GM10847 (cell line): ENCODE data around the gene PTTG1IP2.

Experiments used
- POLR2A ChIP-seq: IDR thresholded peaks from 2 replicates; pipeline ENCODE4 v1.6.1; 2011; ENCODE audit not compliant: insufficient read length; ENCODE audit errors: extremely low read depth

The PTTG1IP2 gene

DNA sequence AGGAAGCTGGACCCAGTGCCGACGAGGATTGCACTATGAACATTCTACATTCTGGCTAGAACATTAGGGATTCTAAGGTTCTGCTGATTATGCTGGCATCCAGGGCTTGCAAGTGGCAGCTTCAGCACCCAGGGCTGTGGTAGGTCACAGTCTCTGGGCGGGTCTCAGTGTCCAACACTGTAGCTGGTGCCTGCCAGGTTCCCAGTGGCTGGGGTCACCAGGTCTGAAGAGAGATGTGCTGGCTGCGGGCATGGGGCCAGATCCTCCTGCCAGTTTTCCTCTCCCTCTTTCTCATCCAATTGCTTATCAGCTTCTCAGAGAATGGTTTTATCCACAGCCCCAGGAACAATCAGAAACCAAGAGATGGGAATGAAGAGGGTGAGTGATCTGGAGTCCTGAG lies at the start of gene PTTG1IP2:
TSS of gene PTTG1IP2 (plus strand) at position 86 of the 400 bp plus-strand sequence. CDS start at position 234, 148 bp downstream.
- no peak for TF ChIP-seq POLR2A

DNA sequence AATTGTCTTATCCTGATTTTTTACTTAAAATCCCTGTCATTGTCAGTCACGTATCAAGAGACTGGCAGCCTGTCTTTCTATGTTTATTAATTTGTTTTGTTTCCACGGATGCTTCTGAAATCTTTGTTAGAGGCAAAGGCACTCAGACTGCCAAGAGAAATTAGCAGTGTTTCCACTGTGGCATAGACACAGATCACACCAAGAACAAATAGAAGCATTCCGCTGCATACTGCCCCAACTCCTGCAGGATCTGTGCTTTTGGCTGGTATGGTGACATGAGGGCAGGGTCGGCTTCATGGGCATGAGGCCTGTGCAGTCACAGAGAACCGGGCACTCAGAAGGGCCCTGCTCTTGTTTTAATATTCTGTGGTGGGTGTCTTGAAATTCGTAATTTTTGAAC lies 47.8 kb upstream of the PTTG1IP2 start:
- TF ChIP-seq POLR2A: no peak

DNA sequence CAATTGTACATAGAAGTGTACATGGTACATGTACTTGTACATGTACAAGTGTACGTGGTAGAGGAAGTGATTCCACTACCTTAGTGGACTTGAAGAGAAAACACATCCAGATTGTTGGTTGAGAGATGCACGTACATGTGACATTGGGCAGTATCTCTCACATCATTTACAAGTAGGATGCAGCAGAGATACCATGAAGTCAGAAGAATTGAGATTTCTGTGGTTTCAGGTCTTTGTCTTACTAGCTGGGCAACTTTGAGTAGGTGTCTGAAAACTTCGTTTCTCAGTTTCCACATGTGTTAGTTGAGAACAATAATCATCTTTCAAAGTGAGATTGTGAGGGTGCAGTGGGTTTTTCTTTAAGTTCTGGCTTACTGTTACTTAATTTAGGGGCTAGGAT lies 44.7 kb upstream of the PTTG1IP2 start:
- no peak for TF ChIP-seq POLR2A

DNA sequence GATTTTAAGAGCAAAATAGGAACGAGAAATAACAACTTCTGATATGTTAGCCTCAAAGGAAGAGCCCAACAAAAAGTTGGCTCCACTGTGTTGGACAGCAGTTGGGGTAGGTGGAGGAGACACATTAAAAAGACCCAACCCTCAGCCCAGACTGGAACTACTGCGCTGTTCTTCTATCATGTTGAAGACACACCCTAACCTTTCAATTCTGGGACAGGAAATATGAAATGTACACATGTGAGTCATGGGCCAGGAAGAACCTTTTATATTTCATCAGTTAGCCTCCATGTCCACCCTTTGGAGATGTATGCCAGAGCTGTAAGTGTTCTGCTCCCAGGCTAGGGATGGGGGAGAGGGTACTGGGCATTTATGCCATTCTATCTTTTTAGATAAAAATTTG lies 44.1 kb upstream of the PTTG1IP2 start:
- no peak for TF ChIP-seq POLR2A

DNA sequence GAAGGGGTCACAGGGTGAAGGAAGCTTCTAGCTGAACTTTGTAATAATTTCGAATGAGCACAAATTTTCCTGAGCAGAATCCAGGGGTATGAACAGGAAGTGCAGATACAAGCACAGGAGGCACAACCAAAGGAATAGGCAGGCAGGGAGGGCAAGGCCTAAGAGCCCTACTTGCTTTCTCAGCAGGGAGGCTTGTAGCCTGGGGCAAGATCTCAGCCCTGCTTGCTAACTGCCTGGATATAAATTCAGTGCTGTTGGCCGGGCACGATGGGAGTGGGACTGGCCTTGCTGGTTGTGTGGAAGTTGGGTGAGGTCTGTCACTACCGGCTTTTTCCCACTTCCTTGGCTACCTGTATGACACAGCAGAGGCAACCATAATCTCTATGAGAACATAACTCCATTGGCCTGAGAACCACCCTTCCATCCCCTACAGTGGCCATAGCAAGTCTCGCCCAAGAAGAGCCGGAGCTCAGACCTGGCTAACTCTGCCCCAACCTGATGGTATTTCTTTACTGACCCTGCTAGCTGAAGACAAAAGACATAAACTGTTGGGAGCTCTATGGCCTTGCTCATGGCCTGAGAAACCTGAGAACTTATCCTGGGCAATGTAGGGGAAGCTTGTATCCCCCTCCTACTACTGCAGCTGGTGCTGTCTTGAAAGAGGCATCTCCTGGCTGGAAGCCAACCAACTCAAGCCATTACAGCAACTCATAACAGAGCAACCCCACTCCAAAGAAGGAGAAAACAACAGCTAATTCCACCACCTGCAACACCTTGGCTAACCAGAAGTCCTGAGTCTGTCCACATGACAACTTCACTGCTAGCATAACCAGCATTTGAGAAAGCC lies 38.6 kb upstream of the PTTG1IP2 start:
- TF ChIP-seq POLR2A: no peak

DNA sequence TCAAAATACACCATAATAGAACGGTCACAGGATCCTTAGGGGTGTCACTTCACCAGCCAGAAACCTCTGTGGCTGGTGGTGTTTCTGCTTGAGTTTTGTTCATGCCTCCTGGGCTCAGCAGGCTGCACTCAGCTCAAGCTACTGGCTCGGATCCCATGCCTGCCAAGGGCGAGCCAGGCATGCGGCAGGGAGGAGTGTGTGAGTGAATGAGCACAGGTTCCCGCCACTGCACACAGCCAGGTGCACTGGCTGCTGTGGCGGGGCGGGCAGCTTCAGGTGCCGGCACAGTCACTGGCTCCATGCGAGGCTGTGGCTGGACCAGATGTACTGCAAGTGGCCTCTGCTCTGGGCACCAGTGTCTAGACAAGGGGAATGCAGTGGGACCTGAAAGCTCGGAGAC lies 36.7 kb upstream of the PTTG1IP2 start:
- TF ChIP-seq POLR2A: no peak

DNA sequence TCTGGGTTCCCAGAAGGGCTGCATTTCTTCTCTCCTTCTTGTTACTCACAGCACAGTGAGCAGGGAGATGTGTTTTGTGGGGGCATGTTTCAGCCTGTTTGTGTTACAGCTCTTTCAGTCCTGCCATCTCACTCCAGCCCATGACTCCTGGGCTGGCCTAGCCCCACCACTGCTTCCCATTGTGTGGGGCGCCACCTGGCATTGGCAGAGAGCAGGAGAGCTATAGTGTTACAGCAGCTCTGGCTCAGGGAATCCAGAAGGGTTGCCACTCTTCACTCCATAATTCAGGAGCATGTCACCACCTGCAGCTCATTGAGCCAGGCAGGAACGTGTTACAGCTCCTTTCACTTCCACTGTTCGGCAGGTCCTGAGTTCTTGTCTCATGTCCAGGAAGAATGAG lies 36.2 kb upstream of the PTTG1IP2 start:
- no peak for TF ChIP-seq POLR2A

DNA sequence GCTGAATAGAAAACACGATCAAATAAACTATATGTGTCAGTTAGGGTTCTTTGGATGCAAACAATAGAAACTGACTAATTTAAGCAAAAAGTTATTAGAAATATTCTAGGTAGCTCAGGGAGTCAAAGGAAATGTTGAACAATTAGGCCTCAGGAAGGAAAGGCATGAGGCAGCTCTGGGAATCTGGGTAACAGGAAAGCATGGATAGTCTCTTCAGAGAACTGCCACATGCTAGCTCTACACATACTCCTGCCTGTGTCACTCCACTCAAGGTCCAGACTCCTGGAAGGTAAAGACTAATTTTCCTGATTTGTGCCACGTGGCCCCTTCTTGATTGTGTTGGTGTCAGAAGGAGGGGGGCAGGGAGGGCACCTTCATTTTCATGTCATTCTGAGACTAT lies 23.8 kb upstream of the PTTG1IP2 start:
- no peak for TF ChIP-seq POLR2A

DNA sequence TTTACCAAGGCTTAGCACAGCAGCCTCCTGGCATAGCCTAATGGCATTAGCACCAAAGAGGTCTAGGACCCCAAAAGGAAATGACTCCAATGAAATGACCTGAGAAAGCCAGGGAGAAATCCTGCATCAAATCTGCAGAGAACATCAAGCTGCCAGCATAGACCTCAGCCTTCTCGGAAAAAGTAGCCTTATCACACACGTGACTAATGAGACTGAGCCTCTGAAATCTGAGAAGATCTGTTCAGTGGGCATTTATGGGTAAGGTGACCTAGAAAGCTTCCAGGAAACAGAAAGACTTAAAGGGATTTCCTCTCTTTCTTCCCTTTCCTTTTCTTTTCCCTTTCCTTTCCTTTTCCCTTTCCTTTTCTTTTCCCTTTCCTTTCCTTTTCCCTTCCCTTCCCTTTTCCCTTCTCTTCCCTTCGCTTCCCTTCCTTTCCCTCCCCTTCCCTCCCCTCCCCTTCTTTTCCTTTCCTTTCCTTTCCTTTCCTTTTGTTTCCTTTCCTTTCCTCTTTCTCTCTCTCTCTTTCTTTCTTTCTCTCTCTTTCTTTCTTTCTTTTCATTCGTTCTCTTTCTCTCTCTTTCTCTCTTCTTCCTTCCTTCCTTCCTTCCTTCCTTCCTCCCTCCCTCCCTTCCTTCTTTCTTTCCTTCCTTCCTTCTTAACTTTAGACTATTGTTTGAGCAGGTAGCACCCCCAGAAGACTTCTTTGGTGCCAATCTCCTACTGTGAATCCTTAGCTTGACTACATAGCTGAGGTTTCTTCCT lies 23.1 kb upstream of the PTTG1IP2 start:
- no peak for TF ChIP-seq POLR2A

DNA sequence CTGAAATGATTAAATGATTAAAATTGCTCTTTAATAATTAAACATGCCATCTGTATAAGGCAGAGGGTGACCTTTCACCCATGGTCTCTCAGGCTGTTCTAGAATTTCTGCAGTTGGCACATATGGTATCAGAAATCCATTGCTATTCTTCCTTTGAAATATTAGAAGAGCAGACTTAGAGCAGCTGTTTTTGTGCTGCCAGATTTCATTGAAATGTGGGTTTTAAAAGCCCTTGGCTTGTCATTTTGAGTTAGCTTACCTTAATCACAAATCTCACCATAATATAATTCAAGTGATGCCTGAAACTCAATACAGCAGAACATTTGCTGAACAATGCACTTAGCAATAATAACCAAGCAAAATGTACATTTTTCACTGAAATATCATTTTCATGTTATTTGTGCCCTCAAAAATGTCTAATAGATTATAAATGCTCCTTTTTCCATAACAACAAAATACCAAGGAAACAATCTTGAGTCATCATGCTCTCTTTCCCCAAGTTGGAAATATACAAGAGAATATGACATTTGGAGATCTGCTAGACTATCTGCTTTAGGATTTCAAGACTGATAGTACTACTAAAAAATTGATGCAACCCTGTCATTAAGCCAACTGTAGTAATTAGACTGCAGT lies 16.1 kb upstream of the PTTG1IP2 start:
- no peak for TF ChIP-seq POLR2A

DNA sequence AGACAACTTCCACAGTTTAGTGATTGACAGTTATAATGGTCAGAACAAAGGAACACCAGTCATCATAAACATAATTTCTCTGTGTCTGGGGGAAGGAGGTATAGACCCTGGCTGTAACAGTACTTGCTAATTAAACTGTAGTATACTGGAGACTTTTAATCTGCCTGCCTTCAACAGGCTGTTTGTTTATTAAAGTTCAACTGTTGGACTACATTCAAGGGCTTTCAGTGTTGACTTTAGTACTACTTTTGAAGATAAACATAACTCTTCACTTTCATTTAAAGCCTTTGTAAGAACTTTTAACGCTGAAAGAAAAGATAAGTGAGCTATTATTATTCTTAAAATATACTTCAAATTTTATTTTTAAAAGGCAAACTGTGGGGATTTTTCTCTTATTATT lies 15.5 kb upstream of the PTTG1IP2 start:
- no peak for TF ChIP-seq POLR2A

DNA sequence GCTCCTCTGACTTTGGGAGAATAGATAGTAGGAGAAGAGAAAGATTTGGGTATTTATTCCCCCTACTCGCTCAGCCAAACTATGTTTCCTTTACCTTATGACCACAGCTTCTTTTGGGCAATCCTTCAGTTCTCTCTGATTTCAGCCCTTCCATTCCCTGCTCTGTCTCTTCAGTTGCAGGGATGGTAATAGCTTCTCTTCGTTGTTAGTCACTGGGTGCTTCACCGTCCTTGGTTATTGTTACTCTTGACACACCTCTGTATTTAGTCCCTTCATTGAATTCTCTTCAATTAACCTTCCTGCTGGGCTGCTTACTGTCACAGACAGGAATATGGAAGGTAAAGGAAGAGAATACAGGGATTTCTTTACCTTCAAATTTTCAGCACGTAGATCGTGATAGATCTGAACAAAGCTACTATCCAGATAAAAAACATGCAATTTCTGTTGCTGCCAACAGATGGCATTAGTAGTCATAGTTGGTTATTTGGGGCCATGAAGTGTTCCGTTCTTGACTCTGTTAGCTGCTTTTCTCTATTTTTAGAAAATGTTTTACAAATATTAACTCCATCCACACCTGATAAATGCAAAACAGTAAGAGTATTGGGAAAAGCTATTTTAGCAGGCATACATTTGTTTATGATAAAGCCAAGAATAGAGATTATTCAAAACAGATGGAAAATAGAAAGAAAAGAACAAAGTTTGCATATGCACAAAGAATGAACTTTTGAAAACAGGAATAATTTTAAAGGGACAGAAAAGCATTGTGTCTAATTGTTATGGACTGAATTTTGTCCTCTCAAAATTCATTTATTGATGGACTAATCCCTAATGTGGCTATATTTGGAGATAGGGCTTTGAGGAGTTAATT lies 14.0 kb upstream of the PTTG1IP2 start:
- TF ChIP-seq POLR2A: no peak

DNA sequence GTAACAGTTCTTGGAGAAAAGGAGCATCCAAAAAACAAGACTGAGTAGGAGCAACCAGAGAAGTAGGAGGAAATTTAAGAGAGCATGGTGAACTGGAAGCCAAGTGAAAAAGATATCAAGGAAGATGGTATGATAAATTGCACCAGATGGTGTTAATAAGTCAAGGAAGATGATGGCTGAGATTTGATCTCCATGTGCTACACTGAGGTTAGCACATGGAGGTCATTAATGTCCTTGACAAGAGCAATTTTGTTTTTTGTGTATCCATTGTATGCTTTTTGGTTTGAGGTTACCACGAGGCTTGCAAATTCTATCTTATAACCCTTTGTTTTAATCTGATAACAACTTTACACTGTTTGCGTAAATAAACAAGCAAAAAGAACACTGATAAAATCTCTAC lies 11.3 kb upstream of the PTTG1IP2 start:
- TF ChIP-seq POLR2A: no peak

DNA sequence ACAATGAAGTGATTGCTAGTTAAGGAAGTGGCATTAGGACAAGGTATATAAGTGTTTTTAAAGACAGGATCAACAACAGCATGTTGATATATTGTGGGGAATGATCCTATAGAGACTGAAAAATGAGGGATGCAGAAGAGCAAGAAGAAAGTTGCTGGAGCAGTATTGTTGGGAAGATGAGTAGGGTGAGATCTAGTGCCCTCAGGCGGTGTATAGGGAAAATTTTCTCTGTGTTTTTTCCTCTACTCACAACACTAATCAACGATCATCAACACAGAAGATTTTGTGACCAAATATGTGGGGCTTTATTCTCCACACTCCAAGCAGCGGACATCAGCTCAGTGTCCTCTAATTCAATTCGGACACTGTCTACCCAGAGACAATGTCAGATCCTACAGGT lies 9.6 kb upstream of the PTTG1IP2 start:
- no peak for TF ChIP-seq POLR2A

DNA sequence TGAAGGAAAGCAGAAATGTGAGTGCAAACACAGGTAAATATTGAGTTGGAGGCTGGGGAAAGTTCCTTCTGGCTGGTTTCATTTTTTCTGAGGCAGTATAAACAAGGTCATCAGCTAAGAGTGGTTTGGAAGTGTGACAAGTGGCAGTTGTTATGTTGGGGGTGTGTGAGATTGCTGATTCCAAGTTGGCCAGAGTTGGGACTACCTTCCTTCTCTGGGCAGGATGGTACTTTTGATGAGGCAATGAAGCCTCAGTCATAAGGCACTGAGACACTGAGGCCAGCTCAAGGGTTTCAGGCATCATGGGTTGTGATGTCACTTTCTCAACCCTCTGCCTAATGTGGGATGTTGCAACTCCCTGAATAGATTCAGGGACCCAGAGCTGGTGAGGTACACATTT lies 8.2 kb upstream of the PTTG1IP2 start:
- TF ChIP-seq POLR2A: no peak
